HG03108 (cell line): ENCODE data around the gene HSD3B2.

Source experiments
- ATAC-seq: cut with Tn5 transposase; IDR thresholded peaks from one replicate; pipeline ENCODE4 v1.9.1; 2021; ENCODE audit warnings: moderate library complexity; ENCODE audit not compliant: unreplicated experiment

HSD3B2 gene

GRCh38 chr1:119451158-119451557 lies 36.2 kb downstream of the HSD3B2 start:
- no peak for ATAC-seq

GRCh38 chr1:119452091-119452490 lies 37.1 kb downstream of the HSD3B2 start:
- ATAC-seq, result no peak

DNA sequence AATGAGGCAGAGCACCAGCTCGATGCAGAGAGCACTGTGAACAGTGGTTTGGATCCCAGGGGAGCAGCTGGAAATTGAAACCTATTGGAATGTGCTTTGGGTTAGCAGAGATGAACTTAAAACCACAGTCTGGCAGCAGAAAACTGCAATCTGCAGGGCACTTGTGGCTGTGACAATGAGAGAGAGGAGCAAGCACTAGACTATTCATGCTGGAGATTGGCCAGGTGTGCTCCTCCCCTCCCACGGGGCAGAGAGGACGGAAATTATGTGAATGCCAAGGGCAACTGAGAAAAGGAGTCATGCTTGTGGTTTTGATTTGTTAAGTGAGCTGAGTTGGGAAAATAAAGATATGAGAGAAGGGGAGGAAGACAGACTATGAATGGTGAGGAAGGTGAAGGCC lies 38.1 kb downstream of the HSD3B2 start:
- no peak for ATAC-seq

GRCh38 chr1:119462964-119463363 lies 48.0 kb downstream of the HSD3B2 start:
- no peak for ATAC-seq

DNA sequence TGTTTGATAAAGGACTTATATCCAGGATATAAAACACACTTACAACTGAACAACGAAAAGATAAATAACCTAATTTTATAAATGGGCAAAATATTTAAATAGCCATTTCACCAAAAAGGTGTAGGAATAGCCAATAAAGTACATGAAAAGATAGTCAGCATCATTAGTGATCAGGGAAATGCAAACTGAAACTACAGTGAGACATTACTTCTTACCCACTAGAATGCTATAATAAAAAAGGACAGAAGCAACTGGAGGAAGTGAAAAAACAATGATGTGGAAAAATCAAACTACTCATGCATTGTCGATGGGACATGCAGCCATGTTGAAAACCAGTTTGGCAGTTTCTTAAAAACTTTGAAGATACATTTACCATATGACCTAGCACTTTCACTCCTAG lies 48.6 kb downstream of the HSD3B2 start:
- ATAC-seq, result no peak

DNA sequence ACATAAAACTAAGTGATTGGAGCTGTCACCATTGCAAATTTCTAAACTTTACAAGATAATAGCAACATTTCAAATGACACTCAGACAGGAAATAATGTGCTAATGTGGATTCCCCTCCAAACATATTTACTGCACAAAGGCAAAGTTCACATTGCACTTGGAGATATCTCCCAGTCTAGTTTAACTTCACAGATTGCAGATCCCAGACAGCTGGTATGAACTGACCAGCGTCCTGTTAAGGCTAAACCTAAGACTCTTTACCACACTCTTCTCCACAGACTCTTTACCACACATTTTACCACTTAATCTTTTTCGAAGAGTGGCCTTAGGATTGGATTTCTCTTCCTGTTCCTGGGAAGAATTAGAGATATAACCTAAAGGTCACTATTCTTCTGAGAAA lies 51.5 kb downstream of the HSD3B2 start:
- ATAC-seq, result no peak

DNA sequence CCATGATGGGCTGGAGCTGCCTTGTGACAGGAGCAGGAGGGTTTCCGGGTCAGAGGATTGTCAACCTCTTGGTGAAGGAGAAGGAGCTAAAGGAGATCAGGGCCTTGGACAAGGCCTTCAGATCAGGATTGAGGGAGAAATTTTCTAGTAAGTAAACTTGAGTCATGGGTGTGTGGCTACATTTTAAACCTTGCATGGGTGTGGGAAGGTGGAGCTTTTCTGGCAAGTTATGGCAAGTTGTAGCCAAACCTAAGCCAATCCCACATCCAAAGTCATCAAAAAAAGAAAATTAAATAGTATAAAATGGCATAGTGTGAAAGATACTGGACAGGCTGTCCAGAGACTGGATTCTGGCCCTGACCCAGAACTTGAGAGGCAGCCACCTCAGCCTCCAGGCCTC lies 52.3 kb downstream of the HSD3B2 start:
- ATAC-seq, result no peak

GRCh38 chr1:119467857-119468668 lies 53.1 kb downstream of the HSD3B2 start:
- no peak for ATAC-seq

DNA sequence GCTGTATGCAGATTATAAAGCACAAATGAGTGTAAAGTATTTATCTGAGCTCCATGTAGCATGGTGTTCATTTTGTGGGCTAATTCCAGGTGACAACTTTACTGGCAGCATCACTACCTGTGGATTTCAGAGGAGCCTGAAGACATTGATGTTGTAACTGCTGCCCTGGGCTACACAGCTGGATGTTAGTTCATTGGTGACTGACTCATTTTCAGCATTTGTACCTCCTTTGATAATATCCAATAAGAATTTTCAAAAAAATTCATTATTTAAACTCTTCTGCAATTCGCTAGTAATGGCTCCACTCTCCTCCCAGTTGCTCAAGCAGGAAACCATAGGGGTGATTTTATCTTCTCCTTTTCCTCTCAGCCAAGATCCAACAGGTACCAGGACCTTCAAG lies 54.8 kb downstream of the HSD3B2 start:
- ATAC-seq, result no peak

- ATAC-seq, result no peak
Measured at GRCh38 chr1:119470377-119470776, 55.4 kb downstream of the HSD3B2 start.

GRCh38 chr1:119470958-119471357 lies 56.0 kb downstream of the HSD3B2 start:
- ATAC-seq, result no peak

GRCh38 chr1:119471566-119471965 lies 56.6 kb downstream of the HSD3B2 start:
- no peak for ATAC-seq

- no peak for ATAC-seq
Measured at GRCh38 chr1:119472080-119472818, 57.3 kb downstream of the HSD3B2 start.
